Smooth muscle cell (in vitro differentiated cells): Measurements from ENCODE around the gene EXOC3L1. TPM values are rescaled to one million over a fixed set of nuclear protein-coding genes. Genes with fewer than 3 reads are reported as not detected.

Source experiments
- DNase-seq: peaks from one replicate; lab custom pipeline; 2025; ENCODE audit not compliant: unreplicated experiment; lab: John Stamatoyannopoulos, UW
- H2AFZ ChIP-seq: fragments of 200-600 bp; sonication (generic); 2 replicates; pipeline ENCODE4 v1.6.0; 2016; ENCODE audit warnings: antibody characterized with exemption, low read depth, mild to moderate bottlenecking
- H3F3A ChIP-seq: fragments of 200-600 bp; sonication (generic); 2 replicates; pipeline ENCODE4 v1.6.0; 2017; ENCODE audit warnings: antibody characterized with exemption, low read depth
- H3K27ac ChIP-seq: fragments of 200-600 bp; sonication (generic); 2 replicates; pipeline ENCODE4 v1.5.1; 2016; ENCODE audit warnings: low read depth, mild to moderate bottlenecking
- H3K27me3 ChIP-seq: fragments of 200-600 bp; sonication (generic); 2 replicates; pipeline ENCODE4 v1.6.1; 2016; ENCODE audit warnings: low read depth, mild to moderate bottlenecking
- H3K36me3 ChIP-seq: fragments of 200-600 bp; sonication (generic); 2 replicates; pipeline ENCODE4 v1.5.1; 2016; ENCODE audit warnings: low read depth
- H3K4me1 ChIP-seq: fragments of 200-600 bp; sonication (generic); 2 replicates; pipeline ENCODE4 v1.5.1; 2016; ENCODE audit warnings: low read depth
- H3K4me2 ChIP-seq: fragments of 200-600 bp; sonication (generic); 2 replicates; pipeline ENCODE4 v1.6.0; 2016; ENCODE audit warnings: mild to moderate bottlenecking
- H3K4me3 ChIP-seq: fragments of 200-600 bp; sonication (generic); 2 replicates; pipeline ENCODE4 v1.5.1; 2016; ENCODE audit warnings: mild to moderate bottlenecking
- H3K79me2 ChIP-seq: fragments of 200-600 bp; sonication (generic); 2 replicates; pipeline ENCODE4 v1.6.0; 2016; ENCODE audit warnings: low read depth, mild to moderate bottlenecking
- H3K9ac ChIP-seq: fragments of 200-600 bp; sonication (generic); 2 replicates; pipeline ENCODE4 v1.6.0; 2016; ENCODE audit warnings: low read depth
- H3K9me3 ChIP-seq: fragments of 200-600 bp; sonication (generic); replicated peaks from 2 replicates; pipeline ENCODE4 v1.5.1; 2016; ENCODE audit warnings: low read depth
- H4K20me1 ChIP-seq: fragments of 200-600 bp; sonication (generic); 2 replicates; pipeline ENCODE4 v1.6.0; 2016; ENCODE audit warnings: low read depth
- CTCF ChIP-seq: fragments of 200-600 bp; sonication (generic); IDR thresholded peaks from 2 replicates; pipeline ENCODE4 v1.5.1; 2017; ENCODE audit warnings: borderline replicate concordance, mild to moderate bottlenecking, antibody characterized with exemption; ENCODE audit not compliant: insufficient read depth, poor library complexity, severe bottlenecking
- WGBS: methylation state at CpG from one replicate; pipeline ENCODE4 v1.1.7; 2016; ENCODE audit warnings: low lambda C conversion rate; 5-methylcytosine and 5-hydroxymethylcytosine counted together
- polyA plus RNA-seq: library from polyadenylated mRNA; unstranded; fragments of >200 nt; fragmentation: Nextera tagmentation; extraction: Ambion mirVana; gene quantifications from 2 replicates; pipeline ENCODE4 v1.2.1, GENCODE V29; 2016
- total RNA-seq: library from RNA; depleted of rRNA; stranded (reverse); fragments of >200 nt; gene quantifications from 2 replicates; pipeline ENCODE4 v1.2.3, GENCODE V29; 2014

The EXOC3L1 gene
- total and polyA plus RNA-seq, 2 experiments from 2014 or later: 0.51 TPM; not detected in 1

GRCh38 chr16:67207249-67208091 is 17.5 kb upstream of the EXOC3L1 start:
- Histone ChIP-seq H3K27me3 (no peaks in the 10 kb centered on the region), H3K36me3 (no peaks in the 10 kb centered on the region), H3F3A (no peaks in the 10 kb centered on the region), H3K4me1 (no peaks in the 10 kb centered on the region), H3K9me3 (no peaks in the 10 kb centered on the region), H3K27ac (no peak overlapping the region), H3K9ac (no peak overlapping the region), H3K4me3 (no peak overlapping the region), H3K79me2 (no peaks in the 10 kb centered on the region), H4K20me1 (no peaks in the 10 kb centered on the region), H3K4me2 (no peak overlapping the region), H2AFZ (no peak overlapping the region)
- WGBS: 79% methylated on average over 21 of the region's 21 CpGs
- no peak for DNase-seq
- TF ChIP-seq CTCF: no peak

- Histone ChIP-seq H3K4me2 (no peak overlapping the region), H3F3A (no peaks in the 10 kb centered on the region), H2AFZ (no peak overlapping the region), H3K9me3 (no peaks in the 10 kb centered on the region), H3K27ac (no peak overlapping the region), H3K27me3 (no peaks in the 10 kb centered on the region), H3K79me2 (no peaks in the 10 kb centered on the region), H3K4me1 (no peaks in the 10 kb centered on the region), H4K20me1 (no peaks in the 10 kb centered on the region), H3K9ac (no peak overlapping the region), H3K4me3 (no peak overlapping the region), H3K36me3 (no peaks in the 10 kb centered on the region)
- WGBS: 84% methylated on average over 3 of the region's 3 CpGs
- no peak for TF ChIP-seq CTCF
- DNase-seq: no peak
Measured at GRCh38 chr16:67206838-67207248, 16.9 kb upstream of the EXOC3L1 start.

- no peak overlapping the region for H3K27ac ChIP-seq
- no peak for DNase-seq
- H3K36me3 ChIP-seq: no peaks in the 10 kb centered on the region
- no peaks in the 10 kb centered on the region for H3K79me2 ChIP-seq
- no peak overlapping the region for H3K9ac ChIP-seq
- no peaks in the 10 kb centered on the region for H3K27me3 ChIP-seq
- no peaks in the 10 kb centered on the region for H3K9me3 ChIP-seq
- no peak overlapping the region for H2AFZ ChIP-seq
- WGBS: 94% methylated on average over 8 of the region's 8 CpGs
- H3K4me2 ChIP-seq: no peak overlapping the region
- no peak overlapping the region for H3K4me3 ChIP-seq
- H3K4me1 ChIP-seq: no peaks in the 10 kb centered on the region
- no peaks in the 10 kb centered on the region for H4K20me1 ChIP-seq
- H3F3A ChIP-seq: no peaks in the 10 kb centered on the region
- TF ChIP-seq CTCF: no peak
Measured at GRCh38 chr16:67206129-67206837, 16.3 kb upstream of the EXOC3L1 start.
